Measurements from ENCODE around the gene NT5E. TPM values are rescaled to one million over a fixed set of nuclear protein-coding genes. Genes with fewer than 3 reads are reported as not detected.

Gene NT5E
- total and polyA plus RNA-seq, 2 of the 13 experiments (the other 11 are each of a cell fraction or from before 2014, with no cell fraction given), result 9.5 to 33.0 TPM

DNA sequence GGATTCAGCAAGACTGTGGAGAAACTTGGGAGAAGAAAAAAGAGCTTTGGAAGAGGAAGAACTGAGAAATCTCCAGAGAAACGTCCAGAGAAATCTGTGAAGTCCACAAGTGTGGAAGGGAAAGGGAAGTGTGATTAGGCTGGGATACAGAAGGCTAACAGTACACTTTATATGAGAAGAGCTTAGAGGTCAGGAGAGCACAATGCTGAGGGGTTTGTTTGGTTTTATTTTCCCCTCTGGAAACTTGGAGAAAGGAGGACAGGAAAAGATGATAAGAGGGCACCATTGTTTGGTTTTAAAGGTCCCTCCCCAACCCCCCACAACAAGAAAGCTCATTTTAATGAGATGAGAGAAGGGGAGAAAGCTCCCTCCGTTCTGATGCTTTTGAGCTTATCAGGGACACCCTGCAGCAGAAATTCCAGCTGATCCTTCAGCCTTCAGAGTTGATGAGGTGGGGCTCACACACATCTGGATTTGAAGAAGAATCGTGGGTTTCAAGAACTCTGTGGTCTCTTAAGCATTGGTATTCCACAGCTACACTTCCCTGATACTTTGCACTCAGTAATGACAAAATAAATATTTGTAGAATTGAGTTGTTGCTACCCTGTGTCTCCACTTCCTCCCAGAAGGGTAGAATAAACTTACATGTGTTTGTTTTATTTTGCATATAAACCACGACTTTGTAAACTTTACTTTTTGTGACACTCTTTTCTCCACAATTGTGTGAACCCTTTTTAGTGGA, 1.9 kb downstream of the NT5E start (continued):
- TF ChIP-seq BCL6 (CRISPR knock-in tag; IDR thresholded peaks at IDR 0.05) (peak; percentile 23; the same call in 1 of the 2 replicates), GABPA (IDR thresholded peaks at IDR 0.05; ENCODE audit: low read depth, low read length) (no peak), GABPA (CRISPR knock-in tag; IDR thresholded peaks at IDR 0.05; ENCODE audit: low read depth) (peak; percentile 17; the same call in 1 of the 2 replicates), PATZ1 (CRISPR knock-in tag; IDR thresholded peaks at IDR 0.05) (peak; percentile 19; the same call in 1 of the 2 replicates), CREM (IDR thresholded peaks at IDR 0.05) (peak; percentile 68; the same call in 1 of the 2 replicates), CREM (CRISPR knock-in tag; IDR thresholded peaks at IDR 0.05) (no peak), EP300 (IDR thresholded peaks at IDR 0.05; ENCODE audit: low read depth in 2 of 2, low read length in 2 of 2) (peak in 1 of 2 experiments; percentile 78; a peak in 2 of 4 replicates), EP300 (CRISPR knock-in tag; IDR thresholded peaks at IDR 0.05; ENCODE audit: borderline replicate concordance) (no peak), POLR2A (IDR thresholded peaks at IDR 0.05; ENCODE audit: insufficient read depth in 1 of 2, low read depth in 2 of 2, low read length in 2 of 2) (peak in 1 of 2 experiments; percentile 38; a peak in 2 of 4 replicates), ASH2L (IDR thresholded peaks at IDR 0.05; ENCODE audit: insufficient read length, low read depth, low read length) (peak; percentile 58), ZNF710 (CRISPR knock-in tag; IDR thresholded peaks at IDR 0.05; ENCODE audit: borderline replicate concordance) (peak; percentile 79), SRF (IDR thresholded peaks at IDR 0.05; ENCODE audit: low read depth, low read length) (no peak), ZNF333 (CRISPR knock-in tag; IDR thresholded peaks at IDR 0.05; ENCODE audit: borderline replicate concordance) (no peak), TCF12 (IDR thresholded peaks at IDR 0.05) (no peak), TCF12 (CRISPR knock-in tag; IDR thresholded peaks at IDR 0.05) (peak; percentile 44; the same call in 1 of the 2 replicates), POLR2G (IDR thresholded peaks at IDR 0.05; ENCODE audit: low read depth, low read length) (no peak; the same call in 1 of the 2 replicates), RARA (CRISPR knock-in tag; IDR thresholded peaks at IDR 0.05) (peak; percentile 48)
- TF ChIP-seq, protein P1, sequence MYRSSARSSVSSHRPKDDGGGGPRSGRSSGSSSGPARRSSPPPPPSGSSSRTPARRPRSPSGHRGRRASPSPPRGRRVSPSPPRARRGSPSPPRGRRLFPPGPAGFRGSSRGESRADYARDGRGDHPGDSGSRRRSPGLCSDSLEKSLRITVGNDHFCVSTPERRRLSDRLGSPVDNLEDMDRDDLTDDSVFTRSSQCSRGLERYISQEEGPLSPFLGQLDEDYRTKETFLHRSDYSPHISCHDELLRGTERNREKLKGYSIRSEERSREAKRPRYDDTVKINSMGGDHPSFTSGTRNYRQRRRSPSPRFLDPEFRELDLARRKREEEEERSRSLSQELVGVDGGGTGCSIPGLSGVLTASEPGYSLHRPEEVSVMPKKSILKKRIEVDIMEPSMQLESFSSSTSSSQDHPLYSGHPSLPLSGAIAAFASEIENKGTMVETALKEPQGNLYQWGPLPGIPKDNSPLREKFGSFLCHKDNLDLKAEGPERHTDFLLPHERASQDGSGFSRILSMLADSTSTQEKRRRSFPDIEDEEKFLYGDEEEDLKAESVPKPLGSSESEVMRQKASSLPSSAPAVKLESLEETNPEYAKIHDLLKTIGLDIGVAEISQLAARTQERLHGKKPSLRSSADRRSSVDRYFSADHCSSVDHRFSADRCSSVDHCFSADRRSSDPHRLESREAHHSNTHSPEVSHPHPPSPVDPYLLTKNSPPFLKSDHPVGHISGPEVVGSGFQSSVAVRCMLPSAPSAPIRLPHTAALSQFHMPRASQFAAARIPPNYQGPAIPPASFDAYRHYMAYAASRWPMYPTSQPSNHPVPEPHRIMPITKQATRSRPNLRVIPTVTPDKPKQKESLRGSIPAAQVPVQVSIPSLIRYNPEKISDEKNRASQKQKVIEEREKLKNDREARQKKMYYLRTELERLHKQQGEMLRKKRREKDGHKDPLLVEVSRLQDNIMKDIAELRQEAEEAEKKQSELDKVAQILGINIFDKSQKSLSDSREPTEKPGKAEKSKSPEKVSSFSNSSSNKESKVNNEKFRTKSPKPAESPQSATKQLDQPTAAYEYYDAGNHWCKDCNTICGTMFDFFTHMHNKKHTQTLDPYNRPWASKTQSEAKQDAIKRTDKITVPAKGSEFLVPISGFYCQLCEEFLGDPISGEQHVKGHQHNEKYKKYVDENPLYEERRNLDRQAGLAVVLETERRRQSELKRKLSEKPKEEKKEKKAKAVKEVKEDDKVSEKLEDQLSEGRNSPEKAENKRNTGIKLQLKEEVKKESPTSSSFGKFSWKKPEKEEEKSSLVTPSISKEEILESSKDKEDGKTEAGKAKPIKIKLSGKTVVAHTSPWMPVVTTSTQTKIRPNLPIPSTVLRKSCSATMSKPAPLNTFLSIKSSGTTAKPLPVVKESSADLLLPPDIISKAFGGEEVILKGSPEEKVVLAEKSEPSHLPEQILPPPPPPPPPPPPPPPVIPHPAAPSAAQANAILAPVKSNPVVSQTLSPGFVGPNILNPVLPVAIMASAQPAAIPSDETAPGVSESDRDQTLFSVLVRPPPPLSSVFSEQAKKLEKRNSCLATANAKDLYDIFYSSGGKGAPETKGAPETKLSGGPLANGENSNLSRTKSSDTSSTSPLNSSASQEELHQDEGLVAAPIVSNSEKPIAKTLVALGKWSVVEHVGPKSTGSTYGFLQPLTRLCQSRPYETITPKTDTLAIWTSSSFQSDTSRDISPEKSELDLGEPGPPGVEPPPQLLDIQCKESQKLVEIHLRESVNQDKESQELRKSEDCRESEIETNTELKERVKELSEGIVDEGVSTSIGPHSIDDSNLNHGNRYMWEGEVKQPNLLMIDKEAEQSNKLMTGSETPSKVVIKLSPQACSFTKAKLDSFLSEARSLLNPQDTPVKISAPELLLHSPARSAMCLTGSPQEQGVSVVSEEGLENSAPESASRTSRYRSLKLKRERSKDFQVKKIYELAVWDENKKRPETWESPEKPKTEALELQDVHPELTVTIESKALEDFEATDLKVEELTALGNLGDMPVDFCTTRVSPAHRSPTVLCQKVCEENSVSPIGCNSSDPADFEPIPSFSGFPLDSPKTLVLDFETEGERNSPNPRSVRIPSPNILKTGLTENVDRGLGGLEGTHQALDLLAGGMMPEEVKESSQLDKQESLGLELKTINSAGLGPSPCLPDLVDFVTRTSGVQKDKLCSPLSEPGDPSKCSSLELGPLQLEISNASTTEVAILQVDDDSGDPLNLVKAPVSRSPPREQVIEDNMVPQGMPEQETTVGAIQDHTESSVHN (CRISPR knock-in tag; IDR thresholded peaks at IDR 0.05), result no peak

Data from HepG2 (cell line).